ENCODE measurements around the gene PCDHGB5.

Gene PCDHGB5

DNA sequence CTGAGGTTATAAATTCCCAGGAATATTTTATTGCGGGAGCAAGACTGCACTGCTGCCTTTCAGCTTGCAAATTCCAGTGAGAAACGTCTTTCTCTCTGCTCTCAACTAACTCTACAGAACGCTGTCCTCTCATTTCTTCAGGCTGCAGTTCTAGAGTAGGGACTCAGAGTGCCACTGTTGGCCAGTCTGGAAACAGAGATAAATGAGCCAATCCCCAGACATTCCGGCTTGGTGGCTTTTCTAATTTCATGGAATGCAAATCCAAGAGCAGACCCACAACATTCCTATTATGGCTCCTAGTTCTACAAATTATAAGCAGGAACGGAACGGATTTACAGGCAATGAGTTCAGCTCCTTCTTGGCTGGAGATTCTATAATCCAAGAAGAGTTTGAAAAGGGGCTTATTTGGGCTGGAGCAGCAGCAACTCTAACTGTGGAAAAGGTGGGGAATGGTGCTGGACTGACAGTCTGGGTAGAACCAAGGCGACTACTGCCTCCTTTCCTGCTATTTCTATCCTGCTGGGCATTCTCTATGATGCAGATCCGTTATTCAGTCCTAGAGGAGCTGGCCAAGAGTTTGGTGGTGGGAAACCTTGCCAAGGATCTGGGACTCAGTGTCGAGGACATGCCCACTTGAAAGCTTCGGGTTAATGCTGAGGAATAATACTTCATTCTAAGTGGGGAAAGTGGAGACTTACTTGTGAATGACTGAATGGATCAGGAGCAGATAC lies 41.8 kb downstream of the PCDHGB5 start:
- no peak for DNase-seq (ENCODE audit: low read depth in 1 of 2, low spot score in 1 of 2)

GRCh38 chr5:141440341-141440740 lies 42.6 kb downstream of the PCDHGB5 start:
- no peak for DNase-seq (ENCODE audit: low read depth in 1 of 2, low spot score in 1 of 2)

GRCh38 chr5:141441571-141442170 lies 43.9 kb downstream of the PCDHGB5 start:
- DNase-seq (ENCODE audit: low read depth in 1 of 2, low spot score in 1 of 2), result no peak
